Prostate gland (tissue), 2 donors: ENCODE results near the gene MAN2B2.

Source experiments
- CTCF ChIP-seq, 4 experiments: fragments of 200-600 bp in 2 of 4; fragments of 450-650 bp in 2 of 4; sonication (generic) in 2 of 4; IDR thresholded peaks; 1 replicate in 3 of 4; 2 replicates in 1 of 4; pipeline ENCODE4 v1.5.1; 2016 to 2019; ENCODE audit warnings: antibody characterized with exemption in 4 of 4, mild to moderate bottlenecking in 2 of 4, moderate library complexity in 2 of 4
- POLR2A ChIP-seq: fragments of 450-650 bp; IDR thresholded peaks from one replicate; pipeline ENCODE4 v1.6.1; 2016; ENCODE audit warnings: antibody characterized with exemption, mild to moderate bottlenecking

GRCh38 chr4:6602289-6602688 lies 27.3 kb downstream of the MAN2B2 start:
- no peak for TF ChIP-seq CTCF (IDR thresholded peaks at IDR 0.05)
- no peak for TF ChIP-seq POLR2A
